Chondrocyte (in vitro differentiated cells): ENCODE data around the gene PTPRE. TPM values are rescaled to one million over a fixed set of nuclear protein-coding genes. Genes with fewer than 3 reads are reported as not detected.

Experiments
- DNase-seq: peaks from one replicate; pipeline ENCODE4 v3.0.0; 2021; ENCODE audit warnings: mixed read lengths, low spot score
- H3K27ac Mint-ChIP-seq: one replicate; pipeline ENCODE4 v1.8.0; 2021; ENCODE audit warnings: mild to moderate bottlenecking, moderate library complexity, mixed read lengths; ENCODE audit not compliant: unreplicated experiment
- H3K27me3 Mint-ChIP-seq: 2 replicates; pipeline ENCODE4 v1.8.0; 2021; ENCODE audit warnings: low read depth, mixed read lengths
- H3K36me3 Mint-ChIP-seq: 2 replicates; pipeline ENCODE4 v1.8.0; 2021; ENCODE audit warnings: low read depth, mixed read lengths
- H3K4me1 Mint-ChIP-seq: 2 replicates; pipeline ENCODE4 v1.8.0; 2021; ENCODE audit warnings: low read depth, mild to moderate bottlenecking, mixed read lengths
- H3K4me3 Mint-ChIP-seq: one replicate; pipeline ENCODE4 v1.8.0; 2021; ENCODE audit warnings: mild to moderate bottlenecking, moderate library complexity, mixed read lengths; ENCODE audit not compliant: unreplicated experiment
- H3K9me3 Mint-ChIP-seq: 2 replicates; pipeline ENCODE4 v1.8.0; 2021; ENCODE audit warnings: low read depth, mixed read lengths
- CTCF ChIP-seq: fragments of 200-600 bp; sonication (generic); IDR thresholded peaks from 2 replicates; pipeline ENCODE4 v1.5.0; 2021; ENCODE audit warnings: antibody characterized with exemption, mild to moderate bottlenecking, moderate library complexity
- total RNA-seq: library from RNA; stranded (reverse); gene quantifications from 3 replicates; pipeline ENCODE4 v1.2.1, GENCODE V29; 2021

Gene PTPRE
- total RNA-seq, 1 donor from 2014 or later, result 6.2 TPM

- H3K4me1 Mint-ChIP-seq, result peaks cover 28% of the 10 kb centered on the region
- H3K27me3 Mint-ChIP-seq, result no peaks in the 10 kb centered on the region
- no peaks in the 10 kb centered on the region for H3K36me3 Mint-ChIP-seq
- no peak overlapping the region for H3K27ac Mint-ChIP-seq
- TF ChIP-seq CTCF, result no peak
- no peak for DNase-seq
- H3K4me3 Mint-ChIP-seq, result no peak overlapping the region
- no peaks in the 10 kb centered on the region for H3K9me3 Mint-ChIP-seq
Observed at GRCh38 chr10:127911867-127912257, 5.0 kb downstream of the PTPRE start.

- H3K4me3 Mint-ChIP-seq, result no peak overlapping the region
- H3K27ac Mint-ChIP-seq, result no peak overlapping the region
- H3K27me3 Mint-ChIP-seq, result no peaks in the 10 kb centered on the region
- H3K36me3 Mint-ChIP-seq, result no peaks in the 10 kb centered on the region
- no peak for TF ChIP-seq CTCF
- DNase-seq, result no peak
- peaks cover 27% of the 10 kb centered on the region for H3K4me1 Mint-ChIP-seq
- no peaks in the 10 kb centered on the region for H3K9me3 Mint-ChIP-seq
Observed at GRCh38 chr10:127912607-127913367, 5.9 kb downstream of the PTPRE start.

- no peaks in the 10 kb centered on the region for H3K9me3 Mint-ChIP-seq
- no peak overlapping the region for H3K27ac Mint-ChIP-seq
- H3K4me3 Mint-ChIP-seq, result no peak overlapping the region
- no peak for DNase-seq
- H3K36me3 Mint-ChIP-seq, result no peaks in the 10 kb centered on the region
- no peak for TF ChIP-seq CTCF
- H3K27me3 Mint-ChIP-seq, result no peaks in the 10 kb centered on the region
- peaks cover 21% of the 10 kb centered on the region for H3K4me1 Mint-ChIP-seq
Observed at GRCh38 chr10:127913368-127913759, 6.5 kb downstream of the PTPRE start.

- Mint-ChIP-seq H3K4me3 (no peak overlapping the region), H3K27ac (no peak overlapping the region), H3K27me3 (no peaks in the 10 kb centered on the region), H3K9me3 (no peaks in the 10 kb centered on the region), H3K4me1 (peaks cover 16% of the 10 kb centered on the region), H3K36me3 (no peaks in the 10 kb centered on the region)
- TF ChIP-seq CTCF, result no peak
- no peak for DNase-seq
Observed at GRCh38 chr10:127915324-127915723, 8.4 kb downstream of the PTPRE start.

- Mint-ChIP-seq H3K27me3 (no peaks in the 10 kb centered on the region), H3K36me3 (no peaks in the 10 kb centered on the region)
Observed at GRCh38 chr10:127916826-127917225, 9.9 kb downstream of the PTPRE start.

More at GRCh38 chr10:127916826-127917225, 9.9 kb downstream of the PTPRE start:
- no peak for DNase-seq
- Mint-ChIP-seq H3K9me3 (no peaks in the 10 kb centered on the region), H3K27ac (no peak overlapping the region), H3K4me1 (peaks cover 26% of the 10 kb centered on the region), H3K4me3 (no peak overlapping the region)
- TF ChIP-seq CTCF, result no peak
